Activated naive CD8-positive, alpha-beta T cell treated with anti-CD3 and anti-CD28 coated beads, Interleukin-2, amount 10 ng/mL, durations not matched to agents 7 days and 5 days (primary cell): ENCODE data around the gene PTEN. TPM values are rescaled to one million over a fixed set of nuclear protein-coding genes. Genes with fewer than 3 reads are reported as not detected.

Experiments
- ATAC-seq: fragments of 150-1000 bp; cut with Tn5 transposase; one replicate; pipeline ENCODE4 v1.10.0; 2021; ENCODE audit warnings: low read depth, moderate library complexity
- POLR2A ChIA-PET: fragments of 350-600 bp; sonication (Branson Sonifier 250); formaldehyde crosslinking; loops from one replicate; lab custom pipeline; 2021; ENCODE audit warnings: antibody characterized with exemption; lab: Charles Lee
- DNase-seq: peaks from one replicate; pipeline ENCODE4 v3.0.0; 2021
- H3K27ac Mint-ChIP-seq: one replicate; pipeline ENCODE4 v1.8.0; 2022; ENCODE audit warnings: mild to moderate bottlenecking, mixed read lengths
- H3K27me3 Mint-ChIP-seq: one replicate; pipeline ENCODE4 v1.8.0; 2022; ENCODE audit warnings: mild to moderate bottlenecking, moderate library complexity, mixed read lengths
- H3K36me3 Mint-ChIP-seq: one replicate; pipeline ENCODE4 v1.8.0; 2021; ENCODE audit warnings: mild to moderate bottlenecking, mixed read lengths
- H3K4me1 Mint-ChIP-seq: one replicate; pipeline ENCODE4 v1.8.0; 2021; ENCODE audit warnings: mixed read lengths
- H3K4me3 Mint-ChIP-seq: one replicate; pipeline ENCODE4 v1.8.0; 2022; ENCODE audit warnings: mild to moderate bottlenecking, moderate library complexity, mixed read lengths
- H3K9me3 Mint-ChIP-seq: one replicate; pipeline ENCODE4 v1.8.0; 2021; ENCODE audit warnings: mixed read lengths
- total RNA-seq, 2 experiments: library from RNA; stranded (reverse); gene quantifications; one replicate each; pipeline ENCODE4 v1.2.3, GENCODE V29; 2021

The PTEN gene
- total RNA-seq, 2 experiments from 2014 or later, result 81.9 to 97.1 TPM

- Mint-ChIP-seq H3K4me3 (no peak overlapping the region), H3K27me3 (no peaks in the 10 kb centered on the region), H3K27ac (no peak overlapping the region), H3K4me1 (peaks cover 12% of the 10 kb centered on the region), H3K36me3 (peaks cover 2% of the 10 kb centered on the region), H3K9me3 (no peaks in the 10 kb centered on the region)
- ATAC-seq (no peak), DNase-seq (no peak)
- POLR2A ChIA-PET, result no interaction called here
These were observed 128.5 kb downstream of the PTEN start for GRCh38 chr10:87991946-87992345.

GRCh38 chr10:88004451-88004850 is 141.0 kb downstream of the PTEN start:
- Mint-ChIP-seq H3K4me3 (no peak overlapping the region), H3K4me1 (no peaks in the 10 kb centered on the region), H3K9me3 (peaks cover 3% of the 10 kb centered on the region), H3K27me3 (no peaks in the 10 kb centered on the region), H3K36me3 (peaks cover 2% of the 10 kb centered on the region), H3K27ac (no peak overlapping the region)
- POLR2A ChIA-PET, result no interaction called here
- no peak for ATAC-seq
- no peak for DNase-seq

DNA sequence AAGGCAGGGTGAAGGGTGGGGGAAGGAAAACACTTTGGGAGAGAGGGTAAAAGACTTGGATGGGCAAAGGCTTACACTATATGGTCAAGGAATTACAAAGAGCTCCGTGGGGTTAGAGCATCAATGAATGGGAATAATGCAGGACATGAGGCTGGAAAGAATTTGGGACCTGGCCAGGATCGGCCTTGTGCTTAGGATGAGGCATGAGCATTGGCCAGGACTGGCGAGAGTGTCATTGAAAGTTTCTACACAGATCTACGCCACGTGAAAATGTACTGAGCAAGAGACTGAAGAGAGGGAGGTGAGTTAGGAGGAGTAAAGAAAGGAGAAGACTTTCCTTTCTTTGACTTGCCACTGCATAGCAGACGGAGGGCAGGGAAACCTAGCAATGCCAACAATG is 142.8 kb downstream of the PTEN start:
- no peaks in the 10 kb centered on the region for H3K4me1 Mint-ChIP-seq
- POLR2A ChIA-PET, result no interaction called here
- no peak overlapping the region for H3K4me3 Mint-ChIP-seq
- ATAC-seq (no peak), DNase-seq (no peak)
- no peaks in the 10 kb centered on the region for H3K36me3 Mint-ChIP-seq
- H3K27me3 Mint-ChIP-seq, result no peaks in the 10 kb centered on the region
- H3K27ac Mint-ChIP-seq, result no peak overlapping the region
- peaks cover 6% of the 10 kb centered on the region for H3K9me3 Mint-ChIP-seq

DNA sequence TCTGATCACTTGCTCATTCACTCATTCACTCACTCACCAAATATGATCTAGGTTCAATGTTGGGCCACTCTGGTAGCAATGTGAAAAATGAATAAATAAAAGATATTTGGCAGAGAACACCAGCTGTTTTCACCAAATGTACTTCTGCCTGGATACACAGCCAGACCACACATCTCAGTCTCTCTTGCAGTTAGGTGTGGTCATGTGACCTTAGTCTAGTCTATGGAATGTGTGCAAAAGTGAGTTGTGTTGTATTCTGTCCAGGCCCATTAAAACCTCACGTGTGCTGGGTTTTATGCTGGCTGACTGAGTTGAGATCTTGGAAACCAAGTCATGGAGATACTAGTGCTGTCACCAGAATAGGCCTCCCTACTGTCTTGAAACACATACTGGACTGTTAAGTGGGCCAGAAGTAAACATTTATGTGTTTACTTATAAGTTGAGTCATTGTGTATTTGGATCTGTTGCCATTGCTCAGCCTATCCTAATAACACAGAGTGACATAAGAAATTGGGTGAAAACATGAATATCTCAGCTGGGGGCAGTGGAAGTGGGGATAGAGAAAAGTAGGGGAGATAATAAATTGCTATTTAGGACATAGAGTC is 145.5 kb downstream of the PTEN start:
- DNase-seq (no peak), ATAC-seq (no peak)
- POLR2A ChIA-PET, result no interaction called here
- Mint-ChIP-seq H3K36me3 (no peaks in the 10 kb centered on the region), H3K27ac (no peak overlapping the region), H3K4me3 (no peak overlapping the region), H3K27me3 (no peaks in the 10 kb centered on the region), H3K4me1 (peaks cover 2% of the 10 kb centered on the region), H3K9me3 (peaks cover 11% of the 10 kb centered on the region)

DNA sequence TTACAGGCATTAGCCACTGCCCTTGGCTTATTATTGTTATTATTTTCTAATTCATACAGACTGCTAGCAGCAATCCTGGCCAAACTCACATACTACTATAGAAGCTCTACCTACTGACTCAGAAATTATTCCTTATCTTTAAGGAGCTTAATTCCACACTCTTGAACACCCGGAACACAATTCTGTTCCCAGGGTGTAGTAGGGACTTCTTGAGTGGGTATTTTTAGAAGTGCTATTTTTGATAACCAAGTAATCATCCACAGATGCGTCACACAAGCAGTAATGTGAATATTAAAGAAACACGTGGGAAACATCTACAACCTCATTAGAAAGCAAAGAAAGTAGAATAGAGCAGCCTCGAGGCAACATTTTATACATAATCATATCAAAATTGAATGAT is 149.2 kb downstream of the PTEN start:
- POLR2A ChIA-PET, result no interaction called here
- no peaks in the 10 kb centered on the region for H3K27me3 Mint-ChIP-seq
- peaks cover 2% of the 10 kb centered on the region for H3K4me1 Mint-ChIP-seq
- no peak overlapping the region for H3K4me3 Mint-ChIP-seq
- H3K27ac Mint-ChIP-seq, result no peak overlapping the region
- H3K36me3 Mint-ChIP-seq, result no peaks in the 10 kb centered on the region
- no peak for DNase-seq
- ATAC-seq, result no peak
- peaks cover 12% of the 10 kb centered on the region for H3K9me3 Mint-ChIP-seq

DNA sequence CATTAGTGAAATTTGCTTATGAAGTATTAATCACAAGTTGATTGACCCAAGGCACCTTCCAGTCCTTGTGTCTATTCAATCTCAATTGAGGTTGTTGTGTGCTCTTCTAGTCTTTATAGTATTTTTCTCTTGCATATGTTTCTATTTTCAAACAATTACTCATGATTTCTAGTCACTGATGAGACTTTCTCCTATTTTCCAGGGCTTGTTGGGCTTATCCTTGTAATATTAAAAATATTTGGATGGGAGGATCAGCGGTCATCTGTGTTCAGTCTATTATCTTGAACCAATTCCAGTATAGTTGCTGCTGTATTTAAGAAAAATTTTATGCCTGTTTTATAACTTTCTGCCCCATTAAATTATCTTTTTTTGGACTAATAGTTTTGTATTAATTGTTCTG is 154.4 kb downstream of the PTEN start:
- Mint-ChIP-seq H3K27me3 (peaks cover 4% of the 10 kb centered on the region), H3K9me3 (peaks cover 5% of the 10 kb centered on the region), H3K36me3 (peaks cover 2% of the 10 kb centered on the region), H3K27ac (no peak overlapping the region), H3K4me1 (no peaks in the 10 kb centered on the region), H3K4me3 (no peak overlapping the region)
- no peak for DNase-seq
- POLR2A ChIA-PET, result no interaction called here
- no peak for ATAC-seq

GRCh38 chr10:88019753-88020152 is 156.3 kb downstream of the PTEN start:
- peaks cover 2% of the 10 kb centered on the region for H3K36me3 Mint-ChIP-seq
- POLR2A ChIA-PET, result no interaction called here

More at GRCh38 chr10:88019753-88020152, 156.3 kb downstream of the PTEN start:
- Mint-ChIP-seq H3K9me3 (peaks cover 8% of the 10 kb centered on the region), H3K4me3 (no peak overlapping the region), H3K27me3 (peaks cover 4% of the 10 kb centered on the region), H3K4me1 (no peaks in the 10 kb centered on the region), H3K27ac (no peak overlapping the region)
- DNase-seq (no peak), ATAC-seq (no peak)

Other genes starting within 250 kb of the PTEN start
- 1 to 10 TPM; 1.1 to 2.2 TPM for gene PAPSS2, start 203.7 kb upstream of the PTEN start, total RNA-seq
- gene ATAD1, start 45.4 kb upstream of the PTEN start, total RNA-seq, result 10 to 100 TPM; 45.7 to 45.9 TPM
- gene KLLN, start 92 bp upstream of the PTEN start, total RNA-seq, result under 1 TPM; 0.69 to 0.71 TPM